ENCODE measurements around the gene HOXC11. TPM values are rescaled to one million over a fixed set of nuclear protein-coding genes. Genes with fewer than 3 reads are reported as not detected.

HOXC11 gene
- total RNA-seq, 4 donors from 2014 or later = not detected

GRCh38 chr12:53944907-53945847 lies 27.7 kb upstream of the HOXC11 start:
- H3K27ac ChIP-seq = no peak overlapping the region
- H3K36me3 ChIP-seq = no peaks in the 10 kb centered on the region
- H3K4me1 ChIP-seq = no peaks in the 10 kb centered on the region
- no peak overlapping the region for H3K4me3 ChIP-seq
- H3K27me3 ChIP-seq = peaks cover 100% of the 10 kb centered on the region
- intact Hi-C loops (cut with DNase I; ENCODE audit: low total_unique reads) = no loop called here
- in situ Hi-C loops (cut with MboI; ENCODE audit: low pct_ligation_motif_present in 1 of 4, low pct_unique_long_range_greater_than_20kb in 1 of 4, low sequenced_read_pairs in 3 of 4) = no loop called here
- no peak for DNase-seq
- TF ChIP-seq POLR2A (IDR thresholded peaks at IDR 0.05) = no peak
- no peak for TF ChIP-seq POLR2AphosphoS5 (IDR thresholded peaks at IDR 0.05)
- no peak for TF ChIP-seq CTCF (IDR thresholded peaks at IDR 0.05)
- TF ChIP-seq EP300 (IDR thresholded peaks at IDR 0.05; ENCODE audit: low read depth) = no peak
- no peaks in the 10 kb centered on the region for H3K9me3 ChIP-seq
- 16 to 31% methylated on average over 13 to 51 of the region's 51 CpGs for WGBS, 2 donors (ENCODE audit: low coverage in 1 of 2)

DNA sequence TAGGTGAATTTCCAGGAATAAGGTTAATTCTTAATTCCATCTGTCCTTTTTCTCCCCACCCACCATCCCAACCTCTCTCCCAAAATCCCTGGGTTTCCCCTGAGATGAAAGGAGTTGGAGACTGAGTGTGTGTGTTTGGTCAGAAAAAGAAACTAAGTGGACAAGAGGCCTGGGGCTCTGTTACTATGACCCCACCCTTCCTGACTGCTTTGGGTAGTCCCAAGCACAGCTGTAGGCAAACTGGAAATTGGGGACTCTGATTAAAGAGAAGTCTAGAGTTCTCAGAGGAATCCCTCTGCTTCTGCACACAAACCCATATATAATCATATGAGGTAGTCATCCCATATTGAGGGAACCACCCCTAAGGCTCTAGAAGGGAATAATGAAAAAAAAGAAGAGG lies 25.2 kb upstream of the HOXC11 start:
- in situ Hi-C loops (cut with MboI; ENCODE audit: low pct_ligation_motif_present in 1 of 4, low pct_unique_long_range_greater_than_20kb in 1 of 4, low sequenced_read_pairs in 3 of 4) = no loop called here
- no peaks in the 10 kb centered on the region for H3K36me3 ChIP-seq
- intact Hi-C loops (cut with DNase I; ENCODE audit: low total_unique reads) = no loop called here
- no peaks in the 10 kb centered on the region for H3K9me3 ChIP-seq
- H3K4me1 ChIP-seq = no peaks in the 10 kb centered on the region
- no peak overlapping the region for H3K4me3 ChIP-seq
- no peak overlapping the region for H3K27ac ChIP-seq
- TF ChIP-seq POLR2A (IDR thresholded peaks at IDR 0.05) (no peak), EP300 (IDR thresholded peaks at IDR 0.05; ENCODE audit: low read depth) (no peak), POLR2AphosphoS5 (IDR thresholded peaks at IDR 0.05) (no peak), CTCF (IDR thresholded peaks at IDR 0.05) (no peak)
- no peak for DNase-seq
- H3K27me3 ChIP-seq = peaks cover 100% of the 10 kb centered on the region

- no peak for DNase-seq
- no peaks in the 10 kb centered on the region for H3K9me3 ChIP-seq
- H3K4me3 ChIP-seq = no peak overlapping the region
- H3K27ac ChIP-seq = no peak overlapping the region
- 52 to 100% methylated on average over 1 to 9 of the region's 9 CpGs for WGBS, 2 donors (ENCODE audit: low coverage in 1 of 2)
- TF ChIP-seq CTCF (IDR thresholded peaks at IDR 0.05) (no peak), EP300 (IDR thresholded peaks at IDR 0.05; ENCODE audit: low read depth) (no peak), POLR2AphosphoS5 (IDR thresholded peaks at IDR 0.05) (no peak), POLR2A (IDR thresholded peaks at IDR 0.05) (no peak)
- H3K27me3 ChIP-seq = peaks cover 100% of the 10 kb centered on the region
- intact Hi-C loops (cut with DNase I; ENCODE audit: low total_unique reads) = no loop called here
- H3K36me3 ChIP-seq = no peaks in the 10 kb centered on the region
- H3K4me1 ChIP-seq = no peaks in the 10 kb centered on the region
- in situ Hi-C loops (cut with MboI; ENCODE audit: low pct_ligation_motif_present in 1 of 4, low pct_unique_long_range_greater_than_20kb in 1 of 4, low sequenced_read_pairs in 3 of 4) = no loop called here
Observed at GRCh38 chr12:53948650-53949593, 24.0 kb upstream of the HOXC11 start.

Measured in transverse colon (tissue), 4 donors.